ENCODE data around the gene GUCY1A2. TPM values are rescaled to one million over a fixed set of nuclear protein-coding genes. Genes with fewer than 3 reads are reported as not detected.

The GUCY1A2 gene
- total RNA-seq, 1 experiment from 2014 or later, result 5.4 TPM

- no TSS peak for BruUV-seq (replicated peaks)
- intact Hi-C loops (cut with micrococcal nuclease; ENCODE audit: unreplicated experiment), result no loop called here
These were observed 339.1 kb downstream of the GUCY1A2 start for GRCh38 chr11:106679181-106679580.

GRCh38 chr11:106670069-106670468 is 348.2 kb downstream of the GUCY1A2 start:
- no TSS peak for BruUV-seq (replicated peaks)

More at GRCh38 chr11:106679181-106679580, 339.1 kb downstream of the GUCY1A2 start:
- H3K27ac ChIP-seq (ENCODE audit: low read depth, low read length, poor library complexity, severe bottlenecking), result no peak overlapping the region
- no peak for DNase-seq (ENCODE audit: low spot score)
- no peaks in the 10 kb centered on the region for H3K9me3 ChIP-seq (ENCODE audit: low read depth, low read length, poor library complexity, severe bottlenecking)
- TF ChIP-seq CTCF (conservative IDR thresholded peaks at IDR 0.05; ENCODE audit: low read depth, low read length) (no peak), EZH2 (IDR thresholded peaks at IDR 0.05; ENCODE audit: borderline replicate concordance, low read depth, low read length, poor library complexity, severe bottlenecking) (no peak)
- H3K27me3 ChIP-seq (replicated peaks; ENCODE audit: insufficient read depth, low read depth, low read length, poor library complexity), result no peaks in the 10 kb centered on the region
- H3K36me3 ChIP-seq (ENCODE audit: insufficient read depth, low read length, poor library complexity, severe bottlenecking), result no peaks in the 10 kb centered on the region
- no peak overlapping the region for H3K4me3 ChIP-seq (ENCODE audit: low read depth, low read length, poor library complexity, severe bottlenecking)
- ChIA-PET POLR2A (ENCODE audit: low non-redundant PET) (no interaction called here), CTCF (no interaction called here)
- H3K4me1 ChIP-seq (ENCODE audit: insufficient read depth, low read length, poor library complexity, severe bottlenecking), result no peaks in the 10 kb centered on the region

DNA sequence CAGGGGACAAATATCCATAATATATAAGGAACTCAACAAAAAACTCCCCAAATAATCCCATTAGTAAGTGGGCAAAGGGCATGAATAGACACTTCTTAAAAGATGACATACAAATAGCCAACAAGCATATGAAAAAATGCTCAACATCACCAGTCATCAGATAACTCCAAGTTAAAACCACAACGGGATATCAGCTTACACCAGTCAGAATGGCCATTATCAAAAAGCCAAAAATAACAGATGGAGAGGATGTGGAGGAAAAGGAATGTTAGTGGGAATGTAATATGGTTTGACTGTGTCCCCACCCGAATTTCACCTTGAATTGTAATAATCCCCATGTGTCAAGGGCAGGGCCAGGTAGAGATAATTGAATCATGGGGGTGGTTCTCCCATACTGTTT is 350.1 kb downstream of the GUCY1A2 start:
- DNase-seq (ENCODE audit: low spot score), result no peak
- H3K4me3 ChIP-seq (ENCODE audit: low read depth, low read length, poor library complexity, severe bottlenecking), result no peak overlapping the region
- no peaks in the 10 kb centered on the region for H3K27me3 ChIP-seq (replicated peaks; ENCODE audit: insufficient read depth, low read depth, low read length, poor library complexity)
- TF ChIP-seq CTCF (conservative IDR thresholded peaks at IDR 0.05; ENCODE audit: low read depth, low read length) (no peak), EZH2 (IDR thresholded peaks at IDR 0.05; ENCODE audit: borderline replicate concordance, low read depth, low read length, poor library complexity, severe bottlenecking) (no peak)
- no peak overlapping the region for H3K27ac ChIP-seq (ENCODE audit: low read depth, low read length, poor library complexity, severe bottlenecking)
- ChIA-PET POLR2A (ENCODE audit: low non-redundant PET) (no interaction called here), CTCF (no interaction called here)
- intact Hi-C loops (cut with micrococcal nuclease; ENCODE audit: unreplicated experiment), result no loop called here
- no peaks in the 10 kb centered on the region for H3K9me3 ChIP-seq (ENCODE audit: low read depth, low read length, poor library complexity, severe bottlenecking)
- H3K4me1 ChIP-seq (ENCODE audit: insufficient read depth, low read length, poor library complexity, severe bottlenecking), result no peaks in the 10 kb centered on the region
- no TSS peak for BruUV-seq (replicated peaks)
- no peaks in the 10 kb centered on the region for H3K36me3 ChIP-seq (ENCODE audit: insufficient read depth, low read length, poor library complexity, severe bottlenecking)

More at GRCh38 chr11:106670069-106670468, 348.2 kb downstream of the GUCY1A2 start:
- Histone ChIP-seq H3K36me3 (ENCODE audit: insufficient read depth, low read length, poor library complexity, severe bottlenecking) (no peaks in the 10 kb centered on the region), H3K4me3 (ENCODE audit: low read depth, low read length, poor library complexity, severe bottlenecking) (no peak overlapping the region), H3K27ac (ENCODE audit: low read depth, low read length, poor library complexity, severe bottlenecking) (no peak overlapping the region), H3K9me3 (ENCODE audit: low read depth, low read length, poor library complexity, severe bottlenecking) (no peaks in the 10 kb centered on the region), H3K4me1 (ENCODE audit: insufficient read depth, low read length, poor library complexity, severe bottlenecking) (no peaks in the 10 kb centered on the region), H3K27me3 (replicated peaks; ENCODE audit: insufficient read depth, low read depth, low read length, poor library complexity) (no peaks in the 10 kb centered on the region)
- intact Hi-C loops (cut with micrococcal nuclease; ENCODE audit: unreplicated experiment), result no loop called here
- DNase-seq (ENCODE audit: low spot score), result peak; percentile 40
- TF ChIP-seq EZH2 (IDR thresholded peaks at IDR 0.05; ENCODE audit: borderline replicate concordance, low read depth, low read length, poor library complexity, severe bottlenecking), result no peak
- no peak for TF ChIP-seq CTCF (conservative IDR thresholded peaks at IDR 0.05; ENCODE audit: low read depth, low read length)
- POLR2A ChIA-PET (ENCODE audit: low non-redundant PET), result no interaction called here
- CTCF ChIA-PET, result no interaction called here
